K562 (cell line): ENCODE data around the gene MYO3B. TPM values are rescaled to one million over a fixed set of nuclear protein-coding genes. Genes with fewer than 3 reads are reported as not detected.

ENCODE experiments used
- BDP1 ChIP-seq: IDR thresholded peaks from 3 replicates; pipeline ENCODE4 v1.6.1; 2011; ENCODE audit not compliant: insufficient read length, insufficient read depth
- CHD2 ChIP-seq: IDR thresholded peaks from 2 replicates; pipeline ENCODE4 v1.6.1; 2011; ENCODE audit warnings: low read depth, low read length
- DLX4 ChIP-seq: fragments of 250-450 bp; sonication (Bioruptor Pico); IDR thresholded peaks from 2 replicates; pipeline ENCODE4 v1.6.1; 2021; ENCODE audit warnings: mild to moderate bottlenecking
- DPF2 ChIP-seq: fragments of 450-650 bp; IDR thresholded peaks from 2 replicates; pipeline ENCODE4 v1.6.1; 2016
- EGR1 ChIP-seq: fragments of 450-650 bp; conservative IDR thresholded peaks from 2 replicates; pipeline ENCODE4 v1.6.1; 2017; ENCODE audit warnings: mild to moderate bottlenecking
- GABPB2 ChIP-seq: fragments of 250-450 bp; sonication (Bioruptor Pico); conservative IDR thresholded peaks from 2 replicates; pipeline ENCODE4 v1.5.1; 2021; ENCODE audit warnings: mild to moderate bottlenecking
- HMBOX1 ChIP-seq: sonication (generic); IDR thresholded peaks from 2 replicates; pipeline ENCODE4 v1.6.1; 2016
- ID3 ChIP-seq, 2 experiments: fragments of 250-450 bp in 1 of 2; fragments of 450-650 bp in 1 of 2; sonication (Bioruptor Pico) in 1 of 2; IDR thresholded peaks; 2 replicates each; pipeline versions ENCODE4 v1.6.1 to v1.8.0; 2016 to 2021; ENCODE audit warnings: mild to moderate bottlenecking in 2 of 2, moderate library complexity in 2 of 2, missing compliant biosample characterization in 1 of 2, missing genetic modification characterization in 1 of 2
- MAZ ChIP-seq, 2 experiments: fragments of 450-650 bp in 1 of 2; sonication (generic) in 1 of 2; formaldehyde crosslinking; IDR thresholded peaks in 1 of 2; conservative IDR thresholded peaks in 1 of 2; 2 replicates each; pipeline versions ENCODE4 v1.4.0 to v1.5.0; 2020; ENCODE audit warnings: mild to moderate bottlenecking in 1 of 2, missing genetic modification reagents in 1 of 2
- RBBP5 ChIP-seq: fragments of 200-600 bp; sonication (generic); IDR thresholded peaks from 2 replicates; pipeline ENCODE4 v1.6.1; 2012; ENCODE audit warnings: borderline replicate concordance, mild to moderate bottlenecking, low read length, control low read depth, inconsistent platforms; ENCODE audit not compliant: insufficient read depth, poor library complexity, severe bottlenecking
- SMARCA4 ChIP-seq: fragments of 450-650 bp; IDR thresholded peaks from 2 replicates; pipeline ENCODE4 v1.6.1; 2016
- STAT5B ChIP-seq: fragments of 250-450 bp; sonication (Bioruptor Pico); IDR thresholded peaks from 2 replicates; pipeline ENCODE4 v1.8.0; 2021; ENCODE audit warnings: mild to moderate bottlenecking, inconsistent platforms
- TCFL5 ChIP-seq: fragments of 250-450 bp; sonication (Bioruptor Pico); conservative IDR thresholded peaks from 2 replicates; pipeline ENCODE4 v1.6.1; 2021; ENCODE audit warnings: mild to moderate bottlenecking, moderate library complexity, matching md5 sums
- TRIM25 ChIP-seq: fragments of 450-650 bp; IDR thresholded peaks from 2 replicates; pipeline ENCODE4 v1.7.0; 2016; ENCODE audit warnings: borderline replicate concordance
- ZNF41 ChIP-seq: fragments of 250-450 bp; sonication (Bioruptor Pico); conservative IDR thresholded peaks from 2 replicates; pipeline ENCODE4 v1.4.0; 2020; ENCODE audit warnings: mild to moderate bottlenecking
- ZNF584 ChIP-seq: fragments of 200-800 bp; sonication (Bioruptor generic); IDR thresholded peaks from 2 replicates; pipeline ENCODE4 v1.6.1; 2016; ENCODE audit warnings: low read depth, mild to moderate bottlenecking, missing genetic modification characterization, missing compliant biosample characterization
- ZNF639 ChIP-seq, 2 experiments: fragments of 200-800 bp in 1 of 2; sonication (Bioruptor generic) in 1 of 2; sonication (generic) in 1 of 2; formaldehyde crosslinking in 1 of 2; IDR thresholded peaks in 1 of 2; conservative IDR thresholded peaks in 1 of 2; 2 replicates each; pipeline versions ENCODE4 v1.5.0 to v1.6.1; 2016 to 2020; ENCODE audit warnings: missing compliant biosample characterization in 1 of 2, missing genetic modification characterization in 1 of 2, missing genetic modification reagents in 1 of 2
- ZNF785 ChIP-seq: fragments of 250-450 bp; sonication (Bioruptor Pico); IDR thresholded peaks from 2 replicates; pipeline ENCODE4 v1.4.0; 2020; ENCODE audit warnings: mild to moderate bottlenecking
- polyA plus RNA-seq, 8 experiments: library from polyadenylated mRNA; depleted of rRNA in 4 of 8; stranded (reverse) in 5 of 8; unstranded in 3 of 8; fragments of >200 nt; fragmentation: Nextera tagmentation in 2 of 8; fragmentation: Illumina TruSeq in 1 of 8; extraction: Ambion mirVana in 2 of 8; extraction: Trizol in 1 of 8; gene quantifications; 2 replicates each; pipeline versions ENCODE4 v1.2.1 to v1.2.3, GENCODE V29; 2011 to 2014; ENCODE audit warnings: inconsistent platforms in 1 of 8, missing spikeins in 1 of 8
- total RNA-seq, 7 experiments: library from RNA; depleted of rRNA in 6 of 7; stranded (reverse); fragments of >200 nt in 6 of 7; fragmentation: Illumina TruSeq in 2 of 7; extraction: Trizol in 2 of 7; gene quantifications; 2 replicates each; pipeline versions ENCODE4 v1.2.1 to v1.2.3, GENCODE V29; 2011 to 2021; ENCODE audit warnings: low replicate concordance in 1 of 7

MYO3B gene
- total and polyA plus RNA-seq, 9 of the 15 experiments (the other 6 are each of a cell fraction or from before 2014, with no cell fraction given), result 2.7 to 6.5 (median 3.6) TPM

GRCh38 chr2:170248574-170249393, 70.8 kb downstream of the MYO3B start (continued):
- TF ChIP-seq HMBOX1 (peak; percentile 68; the same call in 1 of the 2 replicates), CHD2 (no peak), ZNF584 (no peak), ID3 (CRISPR knock-in tag; IDR thresholded peaks at IDR 0.05) (no peak), ID3 (tag; IDR thresholded peaks at IDR 0.05) (peak; percentile 96), ZNF639 (CRISPR knock-in tag; conservative IDR thresholded peaks at IDR 0.05 in 1 of 2, IDR thresholded peaks at IDR 0.05 in 1 of 2) (peak in 1 of 2 experiments; percentile 66; a peak in 2 of 4 replicates), TRIM25 (no peak), ZNF785 (CRISPR knock-in tag) (no peak), EGR1 (no peak), DPF2 (0 out of 2 replicates have a peak, but pooled peaks have one; percentile 10), STAT5B (CRISPR knock-in tag) (no peak), GABPB2 (CRISPR knock-in tag) (no peak), ZNF41 (0 out of 2 replicates have a peak, but pooled peaks have one; percentile 29), SMARCA4 (0 out of 2 replicates have a peak, but pooled peaks have one; percentile 15), TCFL5 (peak; percentile 53; the same call in 1 of the 2 replicates), RBBP5 (no peak), BDP1 (no peak), MAZ (CRISPR knock-in tag; conservative IDR thresholded peaks at IDR 0.05 in 1 of 2, IDR thresholded peaks at IDR 0.05 in 1 of 2) (peak in 1 of 2 experiments; percentile 24; a peak in 2 of 4 replicates), DLX4 (no peak)
